GM19240 (cell line): ENCODE data around the gene IL4I1.
"Not testable (repeated sequence)": the region's sequence is repeated elsewhere in the genome, so short reads cannot be mapped to it uniquely, and the experiment has no call there.

ENCODE experiments used
- DNase-seq: peaks from one replicate; pipeline ENCODE4 v3.0.0; 2011; ENCODE audit warnings: low spot score; ENCODE audit not compliant: insufficient read length

IL4I1 gene

DNA sequence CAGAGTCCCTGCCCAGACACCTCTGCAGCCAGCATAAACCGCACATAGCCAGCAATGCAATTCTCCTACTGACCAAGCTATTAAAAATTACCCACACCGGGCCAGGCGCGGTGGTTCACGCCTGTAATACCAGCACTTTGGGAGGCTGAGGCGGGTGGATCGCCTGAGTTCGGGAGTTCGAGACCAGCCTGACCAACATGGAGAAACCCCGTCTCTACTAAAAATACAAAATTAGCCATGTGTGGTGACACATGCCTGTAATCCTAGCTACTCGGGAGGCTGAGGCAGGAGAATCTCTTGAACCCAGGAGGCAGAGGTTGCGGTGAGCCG, 28.2 kb upstream of the IL4I1 start:
- DNase-seq = not testable (repeated sequence)

DNA sequence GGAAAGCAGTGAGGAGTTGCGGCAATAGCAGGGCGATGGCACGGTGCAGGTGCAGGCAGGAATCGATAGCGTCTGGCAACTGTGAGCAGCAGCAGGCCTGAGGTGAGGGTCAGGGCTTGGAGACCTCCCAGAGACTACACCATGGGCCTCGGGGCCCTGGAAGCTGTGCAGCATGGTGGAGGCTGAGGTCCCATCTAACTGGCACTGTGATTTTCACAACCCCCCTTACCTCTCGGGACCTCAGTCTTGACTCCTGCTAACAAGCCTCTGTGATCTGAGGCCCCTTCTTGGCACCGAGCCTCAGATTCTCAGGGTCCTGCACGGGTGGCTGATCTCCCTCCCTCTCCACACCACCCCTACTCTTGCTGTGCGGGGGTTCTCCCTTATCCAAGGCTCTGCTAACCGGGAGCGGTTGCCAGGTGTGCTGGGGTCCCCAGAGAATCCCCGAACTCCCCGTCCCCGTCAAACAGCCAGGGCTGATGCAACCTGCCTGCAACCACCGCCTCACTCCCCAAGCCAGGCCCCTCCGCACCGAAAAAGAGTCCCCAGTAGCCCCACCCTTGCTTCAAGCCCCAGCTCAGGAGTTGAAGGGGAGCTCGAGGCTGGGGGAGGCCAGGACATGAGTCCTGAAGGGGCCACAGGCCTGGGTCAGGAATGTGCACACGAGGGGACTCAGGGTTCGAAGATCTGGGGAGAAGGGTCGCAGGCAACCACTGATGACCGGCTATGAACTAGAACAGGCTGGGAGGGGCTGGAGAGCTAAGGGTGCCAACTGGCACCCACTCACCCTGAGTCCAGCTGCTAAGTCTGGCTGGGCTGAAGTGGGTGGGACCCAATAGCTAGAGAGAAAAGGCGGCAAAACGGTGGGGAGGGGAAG, 27.6 kb upstream of the IL4I1 start:
- DNase-seq = no peak

DNA sequence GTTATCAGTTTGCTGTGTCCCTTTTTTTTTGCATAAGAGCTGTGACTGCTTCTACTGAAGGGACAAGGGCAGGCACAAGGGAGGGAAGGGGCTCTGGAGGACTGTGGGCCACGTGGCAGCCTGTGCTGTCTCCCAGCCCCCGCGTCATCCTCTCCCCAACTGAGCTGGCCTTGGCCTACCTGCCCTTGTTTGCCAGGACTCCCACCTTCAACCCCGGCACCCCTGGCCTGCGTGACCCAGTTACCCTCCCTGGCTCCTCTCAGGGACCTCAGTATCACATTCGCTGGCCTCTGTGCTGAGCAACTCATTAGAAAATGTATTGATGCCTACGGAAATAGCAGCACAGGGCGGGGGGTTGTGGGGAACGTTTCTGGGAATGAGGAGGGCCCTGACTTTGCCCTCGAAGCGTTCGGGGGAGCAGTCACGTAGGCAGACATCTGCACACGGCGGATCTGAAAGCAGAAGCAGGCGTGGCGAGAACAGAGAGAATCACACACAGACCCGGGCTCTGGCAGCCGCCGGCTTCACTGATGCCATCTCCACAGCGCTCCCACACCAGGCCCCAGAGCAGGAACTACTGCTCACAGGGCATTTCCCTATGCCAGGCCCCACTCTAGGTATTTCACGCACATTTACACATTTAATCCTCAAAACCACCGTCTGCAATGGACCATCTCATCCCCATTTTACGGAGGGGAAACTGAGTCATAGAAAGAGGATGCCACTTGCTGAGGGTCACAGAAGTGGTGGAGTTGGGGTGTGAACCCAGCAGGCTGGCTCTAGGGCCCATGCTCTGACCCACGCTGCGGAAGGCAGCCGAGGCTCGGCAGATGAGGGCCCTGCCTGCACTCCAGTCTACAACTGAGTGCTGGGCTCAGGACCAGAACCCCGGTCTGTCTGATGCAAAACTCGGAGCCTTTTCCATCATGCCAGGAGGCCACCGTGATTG, 26.6 kb upstream of the IL4I1 start:
- DNase-seq = no peak

DNA sequence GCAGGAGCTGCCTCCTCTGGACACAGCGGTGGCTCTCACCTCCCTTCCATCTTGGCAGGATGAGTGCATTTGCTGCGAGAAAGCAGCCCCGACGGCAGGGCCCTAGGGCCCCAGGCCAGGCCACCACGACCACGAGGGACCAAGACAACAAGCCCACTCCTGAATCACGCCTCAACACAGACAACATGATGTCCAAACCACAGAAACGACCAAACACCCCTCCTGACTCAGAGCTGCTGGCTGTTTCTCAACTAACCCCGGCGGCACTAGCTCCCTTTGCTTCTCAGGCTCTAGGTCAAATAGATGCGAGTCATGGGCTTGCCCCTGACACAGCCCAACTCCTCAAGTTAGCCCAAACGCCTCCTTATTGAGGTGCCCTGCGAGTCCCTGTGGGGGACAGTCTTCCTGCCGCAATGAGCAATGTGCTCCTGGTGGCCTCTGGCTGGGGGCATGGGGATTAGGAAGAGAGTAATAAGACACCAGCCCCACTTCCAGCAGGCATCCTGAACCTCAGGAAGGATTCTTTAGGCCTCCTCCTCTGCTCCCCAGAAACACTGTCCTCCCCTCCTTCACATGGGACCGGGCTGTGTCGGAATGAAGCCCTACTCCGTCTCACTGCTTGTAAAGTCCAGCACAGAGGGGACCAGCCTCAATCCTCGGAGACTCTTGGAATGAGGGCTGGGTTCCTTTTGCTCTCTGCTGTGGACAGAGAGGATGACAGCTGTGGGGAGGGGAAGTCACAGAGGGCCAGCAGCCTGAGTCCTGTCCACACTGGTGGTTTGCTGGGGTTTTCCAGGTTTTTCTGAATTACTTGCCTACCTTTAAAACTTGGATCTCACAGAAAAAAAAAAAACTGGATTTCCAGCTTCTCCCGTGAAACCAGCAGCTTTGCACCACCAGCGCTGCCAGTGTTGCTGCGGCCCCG, 25.4 kb upstream of the IL4I1 start:
- DNase-seq = no peak

DNA sequence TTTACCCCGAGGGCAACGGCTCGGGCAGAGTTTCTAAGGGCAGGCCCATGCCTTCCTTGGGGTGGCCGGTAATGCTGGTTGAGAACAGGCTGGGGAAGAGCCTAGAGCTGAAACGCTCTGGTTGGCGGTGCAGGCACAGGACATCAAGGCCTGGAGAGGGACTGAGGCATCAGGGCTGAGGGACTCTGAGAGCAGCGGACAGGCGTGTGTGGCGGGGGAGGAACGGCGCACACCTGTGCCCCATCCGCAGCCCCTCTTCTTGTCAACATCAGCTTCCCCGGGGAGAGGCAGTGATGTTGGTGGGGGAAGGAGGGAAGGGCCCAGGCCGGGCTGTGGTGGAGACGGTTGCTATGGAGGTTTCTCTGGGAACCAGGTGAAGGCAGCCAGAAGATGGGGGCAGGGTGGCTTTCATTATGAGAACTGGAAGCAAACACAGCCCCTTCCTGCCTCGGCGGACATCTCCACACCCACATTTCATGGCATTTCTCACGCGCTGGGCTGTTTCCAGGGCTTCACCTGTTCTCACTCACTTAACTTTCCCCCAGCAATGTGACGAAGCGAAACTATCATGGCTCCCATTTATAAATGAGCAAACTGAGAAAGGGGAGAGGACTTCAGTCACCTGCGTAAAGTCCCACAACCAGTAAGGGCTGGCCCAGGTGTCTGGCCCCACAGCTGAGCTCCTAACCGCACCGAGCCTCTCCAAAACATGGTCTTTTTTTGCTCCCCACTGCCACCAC, 24.1 kb upstream of the IL4I1 start:
- DNase-seq = no peak

DNA sequence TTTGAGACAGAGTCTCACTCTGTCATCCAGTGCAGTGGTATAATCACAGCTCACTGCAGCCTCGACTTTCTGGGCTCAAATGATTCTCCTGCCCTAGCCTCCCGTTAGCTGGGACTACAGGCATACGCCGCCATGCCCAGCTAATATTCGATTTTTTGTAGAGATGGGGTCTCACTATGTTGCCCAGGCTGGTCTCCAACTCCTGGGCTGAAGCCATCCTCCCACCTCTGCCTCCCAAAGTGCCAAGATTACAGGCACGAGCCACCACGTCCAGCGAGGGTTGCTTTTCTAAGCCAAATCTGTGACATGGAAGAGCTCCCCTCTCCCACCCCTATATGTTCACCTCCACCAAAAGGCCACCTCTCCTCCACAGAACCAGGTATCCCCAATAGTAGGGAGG, 21.4 kb upstream of the IL4I1 start:
- DNase-seq = no peak

DNA sequence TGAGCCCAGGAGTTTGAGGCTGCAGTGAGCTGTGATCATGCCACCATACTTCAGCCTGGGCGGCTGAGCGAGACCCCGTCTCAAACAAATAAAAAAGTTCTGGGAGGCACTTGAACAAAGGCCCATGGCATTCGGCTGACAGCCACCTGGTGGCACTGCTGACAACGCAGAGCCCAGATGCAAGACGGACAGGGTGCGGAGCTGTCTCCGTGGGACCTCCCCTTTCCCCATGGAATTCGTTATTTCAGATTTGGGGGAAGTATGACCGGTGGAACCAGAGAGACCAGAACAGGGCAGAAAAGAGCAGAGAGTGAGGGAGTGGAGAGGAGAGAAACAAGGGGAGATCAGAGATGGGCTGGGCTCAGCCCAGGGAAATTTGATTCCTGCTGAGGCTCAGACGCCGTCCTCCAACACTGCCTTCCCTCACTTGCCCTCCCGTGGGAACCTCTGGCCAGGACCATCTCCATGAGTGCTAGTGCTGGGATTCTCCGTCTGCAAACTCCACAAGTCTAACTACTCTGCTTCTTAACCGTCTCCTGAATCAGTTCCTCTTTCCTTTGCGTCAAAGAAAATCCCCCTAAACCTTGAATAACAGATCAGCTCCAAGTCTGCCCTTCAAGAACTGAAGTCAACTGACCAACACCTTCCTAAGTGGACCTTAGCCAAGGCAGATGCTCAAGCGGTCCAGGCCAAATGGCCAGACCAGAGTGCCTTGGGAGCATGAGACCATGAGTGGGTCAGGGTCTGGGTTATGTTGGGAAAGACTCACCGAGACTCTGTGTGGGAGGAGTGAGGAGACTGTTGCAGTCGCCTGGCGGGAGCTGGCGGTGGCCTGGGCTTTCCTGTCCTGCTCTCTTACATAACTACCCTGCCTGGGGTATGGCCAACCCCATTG, 20.4 kb upstream of the IL4I1 start:
- no peak for DNase-seq

DNA sequence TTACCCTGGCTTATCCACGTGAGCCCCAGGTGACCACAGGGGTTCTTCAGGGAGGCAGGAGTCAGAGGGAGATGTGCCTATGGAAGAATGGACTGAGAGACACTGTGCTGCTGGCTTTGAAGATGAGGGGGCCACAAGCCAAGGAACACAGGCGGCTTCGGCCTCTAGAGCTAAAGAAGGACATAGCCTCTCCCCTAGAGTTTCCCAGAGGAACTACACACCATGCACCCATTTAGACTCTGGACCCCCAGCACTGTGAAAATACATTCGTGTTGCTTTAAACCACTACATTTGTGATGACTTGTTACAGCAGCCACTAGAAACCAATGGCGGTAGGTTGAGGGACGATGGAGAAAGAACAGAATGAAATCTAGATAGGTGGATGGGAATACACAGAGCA, 18.6 kb upstream of the IL4I1 start:
- no peak for DNase-seq

DNA sequence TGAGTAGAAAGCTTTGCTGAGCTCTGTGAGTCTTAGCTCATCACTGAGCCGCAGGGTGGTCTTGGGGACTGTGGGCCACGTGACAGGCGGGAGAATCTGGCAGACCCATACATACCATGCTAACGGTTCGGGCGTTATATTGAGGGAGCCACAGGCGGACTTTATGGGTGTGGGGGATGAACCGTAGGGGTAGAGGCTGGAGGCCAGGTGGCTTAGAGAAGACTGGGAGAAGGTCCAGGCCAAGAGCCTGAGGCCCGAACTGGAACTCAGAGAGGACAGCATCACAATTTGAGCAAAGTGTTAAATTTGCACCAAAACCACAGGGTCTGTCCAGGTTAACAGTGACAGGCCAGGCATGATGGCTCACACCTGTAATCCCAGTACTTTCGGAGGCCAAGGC, 17.0 kb upstream of the IL4I1 start:
- DNase-seq = no peak

DNA sequence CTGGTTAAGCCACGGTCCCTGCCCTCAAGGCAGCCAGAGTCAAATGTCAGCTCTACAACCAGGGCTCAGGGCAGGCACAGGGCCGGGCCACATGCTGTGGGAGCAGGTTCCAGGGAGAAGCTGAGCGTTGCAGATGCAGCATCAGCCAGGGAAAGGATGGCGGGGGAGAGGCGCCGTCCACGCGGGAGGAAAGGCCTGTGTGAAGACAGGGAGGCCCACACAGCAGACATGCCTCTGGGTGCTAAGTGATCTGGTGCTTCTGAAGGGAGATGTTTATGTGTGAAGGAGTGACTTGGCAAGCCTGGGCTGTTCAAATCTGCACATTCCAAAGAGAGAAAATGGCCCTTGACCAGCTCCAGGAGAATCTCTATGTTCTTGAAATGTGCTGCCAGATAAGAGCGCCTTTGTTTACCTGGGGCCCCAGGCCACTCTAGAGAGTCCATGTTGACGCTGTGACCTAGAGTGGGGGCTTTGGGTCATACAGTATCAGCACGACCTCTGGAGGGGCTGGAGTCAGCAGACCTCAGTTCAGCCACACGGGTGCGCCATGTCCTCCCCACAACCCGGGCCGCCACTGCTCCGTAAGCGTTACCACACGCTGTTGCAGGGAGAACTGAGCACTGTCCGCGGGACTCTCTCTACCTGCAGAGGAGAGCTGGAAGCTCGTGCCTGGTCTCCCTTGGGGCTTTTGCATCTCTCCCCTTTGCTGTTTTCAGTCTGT, 16.4 kb upstream of the IL4I1 start:
- DNase-seq = no peak

DNA sequence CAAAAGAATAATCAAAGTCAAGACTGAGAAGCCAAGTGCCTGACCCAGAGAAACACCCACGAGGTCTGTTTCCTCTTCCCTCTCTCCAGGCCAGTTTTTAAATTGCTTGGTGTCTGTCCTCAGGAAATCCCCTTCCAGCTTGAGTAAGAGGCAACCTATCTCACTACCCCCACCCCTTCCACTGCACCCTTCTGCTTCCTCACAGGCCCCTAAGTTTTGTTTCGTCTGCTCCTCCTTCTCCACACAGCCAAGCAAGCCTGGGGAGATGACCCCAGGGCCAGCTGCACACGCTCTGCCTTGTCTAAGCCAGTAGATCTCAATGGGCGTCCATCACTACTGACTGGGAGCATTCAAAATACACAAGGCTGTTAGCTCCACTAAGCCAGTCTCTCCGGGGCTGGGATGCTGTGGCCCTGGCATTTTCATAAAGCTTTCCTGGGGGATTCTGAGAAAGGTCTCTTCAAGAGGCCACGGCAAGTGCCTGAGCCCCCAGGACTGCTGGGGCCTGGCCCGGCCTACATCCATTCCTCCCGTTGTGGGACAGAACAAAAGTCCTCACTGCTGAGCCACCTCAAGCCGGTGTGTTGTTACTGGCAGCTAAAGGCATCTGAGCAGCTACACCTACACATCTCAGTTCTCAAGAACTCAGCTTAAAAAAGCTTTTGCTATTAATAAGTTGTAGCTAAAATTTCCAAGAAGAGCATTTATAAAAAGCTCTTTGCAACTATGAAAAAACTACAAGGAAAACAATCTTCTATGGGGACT, 14.9 kb upstream of the IL4I1 start:
- peak; percentile 61 for DNase-seq

DNA sequence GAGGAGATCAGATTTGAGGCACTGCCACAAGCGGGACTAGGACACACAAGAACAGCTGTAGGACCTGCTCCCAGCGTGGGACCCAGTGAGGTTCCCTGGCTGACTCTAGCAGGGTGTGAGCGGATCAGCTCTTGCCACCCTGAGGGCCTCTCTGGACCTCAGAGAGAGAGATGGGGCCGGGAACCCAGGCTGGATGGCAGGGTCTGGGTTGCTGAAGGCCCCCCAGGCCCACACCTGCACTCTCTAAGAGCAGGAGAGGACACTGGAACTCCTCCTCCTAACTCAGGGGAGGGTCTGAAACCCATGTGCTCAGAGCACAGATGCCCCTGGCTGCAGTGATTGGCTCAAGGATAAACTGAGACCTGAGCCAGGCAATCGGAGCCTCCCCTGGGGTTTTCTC, 13.5 kb upstream of the IL4I1 start:
- DNase-seq = no peak

DNA sequence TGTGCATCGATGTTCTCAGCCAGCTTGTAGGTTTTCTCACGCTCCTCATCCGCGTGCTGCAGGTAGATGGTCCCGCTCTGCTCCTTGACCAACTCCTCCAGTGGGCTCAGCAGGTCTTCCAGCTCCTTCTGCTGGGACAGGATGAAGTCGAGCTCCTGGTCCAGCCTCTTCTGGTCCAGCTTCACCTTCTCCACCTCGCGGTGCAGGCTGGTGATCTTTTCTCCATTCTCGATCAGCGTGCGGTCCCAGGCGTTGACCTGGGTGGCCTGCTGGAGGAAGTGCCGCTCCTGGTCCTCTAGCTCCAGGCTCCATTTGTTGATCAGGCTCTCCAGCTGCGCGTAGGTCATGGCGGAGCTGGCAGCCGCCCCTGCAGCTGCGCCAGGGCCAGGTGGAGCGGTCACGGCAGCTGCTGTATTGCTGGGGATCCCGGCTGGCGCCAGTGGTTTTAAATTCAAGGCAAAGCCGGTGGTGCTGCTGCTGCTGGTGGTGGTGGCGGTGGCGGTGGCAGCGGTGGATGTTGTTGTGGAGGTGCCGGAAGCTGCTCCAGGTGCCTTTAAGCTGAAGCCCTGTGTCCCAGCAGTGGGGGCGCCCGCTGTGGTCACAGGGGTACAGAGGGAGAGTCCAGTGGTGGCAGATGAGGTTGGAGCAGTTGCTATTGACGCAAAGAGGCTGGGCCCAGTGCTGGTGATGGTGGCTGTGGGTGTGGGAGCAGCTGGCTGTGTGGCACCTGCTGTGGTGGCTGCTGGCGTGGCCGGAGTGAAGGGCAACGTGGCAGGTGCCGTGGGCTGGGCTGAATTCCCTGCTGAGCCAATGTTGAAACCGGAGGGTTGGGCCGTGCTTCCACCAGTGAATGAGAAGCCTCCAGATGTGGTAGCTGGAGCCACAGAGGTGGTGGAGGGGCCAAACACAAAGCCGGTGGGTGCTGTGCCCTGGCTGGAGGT, 12.1 kb upstream of the IL4I1 start:
- no peak for DNase-seq

DNA sequence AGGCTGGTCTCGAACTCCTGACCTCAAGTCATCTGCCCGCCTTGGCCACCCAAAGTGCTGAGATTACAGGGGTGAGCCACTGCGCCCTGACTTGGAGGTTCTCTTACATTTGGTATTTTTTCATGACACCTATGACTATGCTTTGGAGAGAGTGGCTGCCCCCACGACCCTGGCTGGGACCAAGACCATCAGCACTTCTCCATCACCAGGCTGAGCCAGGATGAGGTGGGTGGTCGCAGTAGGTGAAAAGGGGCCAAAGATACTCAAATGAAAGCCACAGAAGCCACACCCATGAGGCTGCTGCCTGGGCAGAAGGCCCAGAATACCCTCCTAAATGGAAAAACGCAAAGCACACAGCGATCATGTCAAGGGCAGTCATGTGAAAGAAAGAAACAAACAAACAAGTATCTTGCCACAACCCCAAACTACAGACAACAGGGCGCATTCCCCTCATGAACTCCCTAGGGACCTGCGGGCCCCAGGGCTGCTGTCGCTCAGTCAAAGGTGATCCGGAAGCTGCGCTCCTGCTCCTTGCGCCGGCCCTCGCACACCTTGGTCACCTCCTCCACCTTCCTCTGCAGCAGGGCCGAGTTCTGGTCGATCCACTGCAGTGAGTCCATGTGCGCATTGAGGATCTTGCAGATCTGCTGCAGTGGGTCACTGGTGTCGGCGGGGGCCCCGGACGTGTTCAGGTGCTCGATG, 11.2 kb upstream of the IL4I1 start:
- no peak for DNase-seq

DNA sequence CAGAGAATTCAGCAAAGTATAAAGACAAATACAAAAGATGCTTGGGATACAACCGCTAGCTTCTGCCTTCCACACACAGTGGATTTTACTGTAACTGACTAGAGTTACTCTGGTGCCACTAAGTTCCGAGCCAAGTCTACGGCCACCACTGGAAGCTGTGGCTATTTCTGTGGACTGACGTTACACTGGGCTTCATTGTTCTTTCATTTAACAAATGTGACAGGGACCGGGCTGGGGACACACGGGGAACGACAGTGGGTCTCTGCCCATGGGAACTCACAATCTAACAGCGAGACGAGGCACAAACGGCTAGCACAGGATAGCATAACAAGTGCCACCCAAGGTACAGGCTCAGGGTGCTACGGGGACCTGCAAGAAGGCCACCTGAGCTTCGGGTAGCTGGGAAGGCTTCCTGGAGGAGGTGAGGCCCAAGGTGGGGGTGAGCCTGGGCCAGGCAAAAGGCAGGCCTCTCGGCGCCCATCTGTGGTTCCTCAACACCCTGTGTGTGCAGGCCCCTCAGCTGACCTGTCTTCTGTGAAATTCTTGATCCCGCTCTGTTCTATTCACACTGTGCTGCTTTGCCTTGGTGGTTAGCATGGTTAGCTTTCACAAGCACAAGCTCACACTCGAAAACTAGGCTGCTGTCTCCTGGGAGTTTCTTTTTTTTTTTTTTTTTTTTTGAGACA, 10.3 kb upstream of the IL4I1 start:
- DNase-seq = no peak

DNA sequence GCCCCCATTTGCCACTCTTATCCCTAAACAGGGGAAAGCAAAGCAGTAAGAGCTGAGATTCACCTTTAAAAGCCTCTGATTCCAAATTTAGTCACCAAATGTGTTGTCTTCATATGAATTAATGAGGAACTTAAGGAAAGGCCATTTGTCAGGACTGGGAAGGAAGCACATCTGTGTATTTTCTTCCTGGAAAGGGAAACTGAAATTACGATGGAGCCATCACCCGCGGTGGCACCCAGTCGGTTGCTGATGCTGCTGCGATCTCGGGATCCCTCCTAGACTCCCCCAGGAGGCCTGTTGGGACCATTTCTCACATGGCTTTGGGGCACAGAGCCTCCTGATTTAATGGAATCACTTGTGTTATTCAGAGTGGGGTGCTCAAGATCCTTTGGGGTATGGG, 7.4 kb upstream of the IL4I1 start:
- no peak for DNase-seq
